ENCODE measurements around the gene RCE1.

- TF ChIP-seq CTCF (IDR thresholded peaks at IDR 0.05): no peak
- no peak for TF ChIP-seq POLR2A (IDR thresholded peaks at IDR 0.05)
These were observed 27.6 kb downstream of the RCE1 start for GRCh38 chr11:66870616-66871520.

All from testis (tissue), 2 donors.